Pancreas (tissue), 10 donors: Measurements from ENCODE around the gene GASK1A. TPM values are rescaled to one million over a fixed set of nuclear protein-coding genes. Genes with fewer than 3 reads are reported as not detected.

Experiments used
- ATAC-seq, 4 donors: fragments of 200-7000 bp; cut with Tn5 transposase; one replicate each; pipeline versions ENCODE4 v1.8.0 to v1.9.1; 2020; ENCODE audit warnings: mild to moderate bottlenecking in 4 of 4, moderate library complexity in 4 of 4
- DNase-seq, 6 donors: peaks; one replicate each; pipeline ENCODE4 v3.0.0-alpha.2; 2020
- FAIRE-seq: peaks from 2 replicates; lab custom pipeline; 2012; peaks lifted over from hg19 to GRCh38; lab: Jason Lieb, UNC
- H3K27ac ChIP-seq, 4 donors: fragments of 200-600 bp; sonication (generic); 1 replicate in 3 of 4; 2 replicates in 1 of 4; pipeline versions ENCODE4 v1.5.0 to v1.8.0; 2020
- H3K27me3 ChIP-seq, 4 donors: fragments of 200-600 bp; one replicate each; pipeline ENCODE4 v1.8.0; 2021
- H3K36me3 ChIP-seq, 3 donors: fragments of 200-600 bp; sonication (generic) in 1 of 3; one replicate each; pipeline versions ENCODE4 v1.5.0 to v1.8.0; 2020 to 2021
- H3K4me1 ChIP-seq, 3 donors: fragments of 200-600 bp; one replicate each; pipeline ENCODE4 v1.8.0; 2021
- H3K4me3 ChIP-seq, 4 donors: fragments of 200-600 bp; sonication (generic) in 2 of 4; one replicate each; pipeline versions ENCODE4 v1.5.0 to v1.8.0; 2020 to 2021
- H3K9me3 ChIP-seq, 4 donors: fragments of 200-600 bp; one replicate each; pipeline ENCODE4 v1.8.0; 2021
- CTCF ChIP-seq, 4 donors: fragments of 200-600 bp; sonication (generic) in 3 of 4; IDR thresholded peaks; one replicate each; pipeline versions ENCODE4 v1.5.0 to v1.8.0; 2021; ENCODE audit warnings: antibody characterized with exemption in 4 of 4
- WGBS, 2 donors: extraction: QIAGEN DNeasy Blood & Tissue Kit; methylation state at CpG; one replicate each; pipeline ENCODE4 v1.1.7; 2013; 5-methylcytosine and 5-hydroxymethylcytosine counted together
- intact Hi-C, 3 donors: fragments of 100-400 bp; cut with DNase I; formaldehyde crosslinking; loops; one replicate each; pipeline versions ENCODE4 v1.11.1 to v1.14.2; 2022
- polyA plus RNA-seq, 2 donors: library from polyadenylated mRNA; stranded (reverse); fragments of 200-250 nt; gene quantifications; one replicate each; pipeline ENCODE4 v1.2.3, GENCODE V29; 2013
- total RNA-seq, 6 donors: library from RNA; stranded (reverse); fragmentation: NEBNext Ultra II Directional in 4 of 6; extraction: Animal tissue kit (Norgen Biotek cat#: 25700) in 4 of 6; gene quantifications; one replicate each; pipeline versions ENCODE4 v1.2.1 to v1.2.4, GENCODE V29; 2021 to 2023
- donor health status: healthy with polysubstance abuse.
- donor health status: DM: no; HTN: no; CAD: no; lungs with moderate emphysema.
- donor health status: DM: no; HTN: no; CAD: no.
- donor health status: control.
- donor health status: control.
- donor health status: Bipolar disorder and iron deficiency.
- donor health status: DM: yes; HTN: yes; CAD: no.
- donor health status: DM: no; HTN: no; CAD: no.
- donor health status: DM: no; HTN: no; CAD: no.
- donor health status: DM: yes; HTN: yes; CAD: no.

Gene GASK1A
- total and polyA plus RNA-seq, 8 donors, result 1.2 to 5.8 (median 1.8) TPM

- 97 to 99% methylated on average over 12 of the region's 12 CpGs for WGBS, 2 donors
- H3K27ac ChIP-seq, result no peak overlapping the region
- H3K27me3 ChIP-seq, result no peaks in the 10 kb centered on the region
- peaks cover 0 to 8% (median 0%) of the 10 kb centered on the region in 4 donors for H3K9me3 ChIP-seq
- FAIRE-seq (no peak), DNase-seq (no peak), ATAC-seq (no peak)
- no peak for TF ChIP-seq CTCF (IDR thresholded peaks at IDR 0.05)
- no peaks in the 10 kb centered on the region for H3K4me1 ChIP-seq
- H3K4me3 ChIP-seq, result no peak overlapping the region
- no peaks in the 10 kb centered on the region for H3K36me3 ChIP-seq
- intact Hi-C loops, result no loop called here
Measured at GRCh38 chr3:43053291-43053690, 74.2 kb downstream of the GASK1A start.

DNA sequence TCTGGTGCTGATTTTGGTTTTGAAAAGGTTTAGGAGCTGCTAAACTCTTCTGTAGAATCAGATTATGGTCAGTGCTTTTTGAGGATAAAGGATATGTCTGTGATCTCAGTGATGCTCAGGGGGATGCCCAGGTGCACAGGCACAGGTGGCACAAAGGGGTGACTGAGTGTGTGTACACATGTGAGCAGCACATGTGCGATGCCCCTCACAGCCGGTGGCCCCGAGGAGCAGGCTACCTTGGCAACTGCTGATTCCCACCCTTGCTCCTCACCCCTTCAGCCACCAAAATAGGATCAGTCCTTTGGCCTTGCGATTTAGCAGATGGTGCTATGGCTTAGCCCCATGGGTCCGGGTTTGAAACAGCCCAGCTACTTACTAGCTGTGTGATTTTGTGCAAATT, 75.6 kb downstream of the GASK1A start:
- Histone ChIP-seq H3K27ac (no peak overlapping the region), H3K4me3 (no peak overlapping the region), H3K4me1 (no peaks in the 10 kb centered on the region), H3K36me3 (no peaks in the 10 kb centered on the region), H3K9me3 (peaks cover 0 to 8% (median 0%) of the 10 kb centered on the region in 4 donors), H3K27me3 (no peaks in the 10 kb centered on the region)
- WGBS, 2 donors, result 92 to 95% methylated on average over 5 of the region's 5 CpGs
- no peak for DNase-seq
- intact Hi-C loops, result no loop called here
- TF ChIP-seq CTCF (IDR thresholded peaks at IDR 0.05), result no peak
- FAIRE-seq, result no peak
- ATAC-seq, result no peak

- no peak for TF ChIP-seq CTCF (IDR thresholded peaks at IDR 0.05)
- FAIRE-seq (no peak), DNase-seq (no peak), ATAC-seq (no peak)
- H3K4me3 ChIP-seq, result no peak overlapping the region
- peaks cover 0 to 2% (median 0%) of the 10 kb centered on the region in 4 donors for H3K9me3 ChIP-seq
- no peaks in the 10 kb centered on the region for H3K27me3 ChIP-seq
- WGBS, 2 donors, result 90 to 92% methylated on average over 7 of the region's 7 CpGs
- intact Hi-C loops, result no loop called here
- H3K27ac ChIP-seq, result no peak overlapping the region
- H3K36me3 ChIP-seq, result no peaks in the 10 kb centered on the region
- H3K4me1 ChIP-seq, result no peaks in the 10 kb centered on the region
Measured at GRCh38 chr3:43055393-43055792, 76.3 kb downstream of the GASK1A start.

- Histone ChIP-seq H3K27me3 (no peaks in the 10 kb centered on the region), H3K4me3 (no peak overlapping the region), H3K27ac (no peak overlapping the region), H3K36me3 (no peaks in the 10 kb centered on the region), H3K4me1 (no peaks in the 10 kb centered on the region), H3K9me3 (no peaks in the 10 kb centered on the region)
- no peak for TF ChIP-seq CTCF (IDR thresholded peaks at IDR 0.05)
- intact Hi-C loops, result no loop called here
- FAIRE-seq (no peak), DNase-seq (no peak), ATAC-seq (no peak)
- 91 to 92% methylated on average over 15 of the region's 15 CpGs for WGBS, 2 donors
Measured at GRCh38 chr3:43055806-43056770, 77.0 kb downstream of the GASK1A start.

DNA sequence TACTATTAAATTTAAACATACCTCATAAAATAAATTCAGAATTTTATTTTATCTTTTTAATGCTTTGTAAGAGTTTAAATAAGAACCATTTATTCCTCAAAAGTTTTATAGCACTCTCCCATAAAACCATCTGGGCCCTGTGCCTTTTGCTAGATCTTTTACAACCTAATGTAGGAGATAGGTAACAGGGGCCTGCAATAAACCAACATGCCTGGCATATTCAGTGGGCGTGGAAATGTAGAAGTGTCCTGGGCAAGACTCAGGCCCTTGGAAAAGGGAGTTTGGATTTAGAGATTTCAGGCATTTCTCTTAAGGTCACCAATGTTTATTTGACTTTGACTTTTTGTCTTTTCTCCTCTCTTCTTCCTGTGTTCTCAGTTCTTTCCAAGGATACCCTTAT, 80.3 kb downstream of the GASK1A start:
- no peak for FAIRE-seq
- no peaks in the 10 kb centered on the region for H3K27me3 ChIP-seq
- no peak for DNase-seq
- no peak for ATAC-seq
- H3K4me3 ChIP-seq, result no peak overlapping the region
- H3K27ac ChIP-seq, result no peak overlapping the region
- H3K4me1 ChIP-seq, result no peaks in the 10 kb centered on the region
- no peak for TF ChIP-seq CTCF (IDR thresholded peaks at IDR 0.05)
- H3K36me3 ChIP-seq, result no peaks in the 10 kb centered on the region
- WGBS, 2 donors, result 88 to 96% methylated on average over 1 of the region's 1 CpG
- intact Hi-C loops, result no loop called here
- H3K9me3 ChIP-seq, result no peaks in the 10 kb centered on the region
